Progenitor cell of endocrine pancreas (in vitro differentiated cells): ENCODE measurements around the gene FRMD4A. TPM values are rescaled to one million over a fixed set of nuclear protein-coding genes. Genes with fewer than 3 reads are reported as not detected.

Source experiments
- DNase-seq: peaks from one replicate; pipeline ENCODE4 v3.0.0; 2021; ENCODE audit warnings: low spot score; ENCODE audit not compliant: unreplicated experiment
- H3K27ac Mint-ChIP-seq: 2 replicates; pipeline ENCODE4 v1.8.0; 2021; ENCODE audit warnings: mild to moderate bottlenecking, moderate library complexity, mixed read lengths
- H3K27me3 Mint-ChIP-seq: 2 replicates; pipeline ENCODE4 v1.8.0; 2021; ENCODE audit warnings: mixed read lengths
- H3K36me3 Mint-ChIP-seq: 2 replicates; pipeline ENCODE4 v1.8.0; 2022; ENCODE audit warnings: mixed read lengths; ENCODE audit not compliant: insufficient read depth
- H3K4me1 Mint-ChIP-seq: 2 replicates; pipeline ENCODE4 v1.8.0; 2021; ENCODE audit warnings: low read depth, mixed read lengths
- H3K4me3 Mint-ChIP-seq: 2 replicates; pipeline ENCODE4 v1.8.0; 2021; ENCODE audit warnings: low read depth, mild to moderate bottlenecking, moderate library complexity, mixed read lengths
- H3K9me3 Mint-ChIP-seq: 2 replicates; pipeline ENCODE4 v1.8.0; 2021; ENCODE audit warnings: low read depth, mixed read lengths
- total RNA-seq: library from RNA; stranded (reverse); gene quantifications from 2 replicates; pipeline ENCODE4 v1.2.1, GENCODE V29; 2021
- TF ChIP-seq, protein P1 (sequence below): fragments of 200-600 bp; sonication (generic); IDR thresholded peaks from one replicate; pipeline ENCODE4 v1.5.0; 2021; ENCODE audit warnings: antibody characterized with exemption, mild to moderate bottlenecking; ENCODE audit not compliant: unreplicated experiment

Gene FRMD4A
- total RNA-seq, 1 donor from 2014 or later: 42.2 TPM

DNA sequence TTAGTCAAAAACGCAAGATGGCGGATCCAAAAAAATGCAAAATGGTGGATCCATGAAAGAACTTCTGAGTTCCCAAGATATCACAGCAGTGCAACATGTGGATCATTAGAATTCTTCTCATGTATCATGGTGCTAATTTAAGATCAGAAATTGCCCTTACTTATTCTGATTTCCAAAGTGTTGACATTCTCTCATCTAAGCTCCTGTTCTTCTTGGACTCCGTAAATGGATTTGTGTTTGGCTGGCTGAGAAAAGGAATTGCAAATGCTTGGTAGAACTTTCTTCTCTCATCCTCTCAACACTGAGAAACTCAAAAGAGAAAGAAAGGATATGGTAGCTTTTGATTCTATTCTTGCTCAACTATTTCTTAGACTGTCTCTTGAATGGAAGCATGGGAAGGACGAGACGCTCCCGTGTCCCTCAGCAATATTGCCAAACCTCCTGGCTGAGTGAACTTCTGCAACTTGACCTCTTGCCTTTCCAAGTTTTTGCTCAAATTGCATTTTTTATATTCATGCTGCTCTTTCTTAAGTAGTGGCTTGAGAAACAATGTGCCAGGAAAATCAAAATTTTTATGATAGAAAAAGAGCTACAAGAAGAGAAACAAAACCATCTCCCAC, 44.7 kb downstream of the FRMD4A start:
- no peak overlapping the region for H3K4me3 Mint-ChIP-seq
- H3K27me3 Mint-ChIP-seq: no peaks in the 10 kb centered on the region
- TF ChIP-seq, protein P1, sequence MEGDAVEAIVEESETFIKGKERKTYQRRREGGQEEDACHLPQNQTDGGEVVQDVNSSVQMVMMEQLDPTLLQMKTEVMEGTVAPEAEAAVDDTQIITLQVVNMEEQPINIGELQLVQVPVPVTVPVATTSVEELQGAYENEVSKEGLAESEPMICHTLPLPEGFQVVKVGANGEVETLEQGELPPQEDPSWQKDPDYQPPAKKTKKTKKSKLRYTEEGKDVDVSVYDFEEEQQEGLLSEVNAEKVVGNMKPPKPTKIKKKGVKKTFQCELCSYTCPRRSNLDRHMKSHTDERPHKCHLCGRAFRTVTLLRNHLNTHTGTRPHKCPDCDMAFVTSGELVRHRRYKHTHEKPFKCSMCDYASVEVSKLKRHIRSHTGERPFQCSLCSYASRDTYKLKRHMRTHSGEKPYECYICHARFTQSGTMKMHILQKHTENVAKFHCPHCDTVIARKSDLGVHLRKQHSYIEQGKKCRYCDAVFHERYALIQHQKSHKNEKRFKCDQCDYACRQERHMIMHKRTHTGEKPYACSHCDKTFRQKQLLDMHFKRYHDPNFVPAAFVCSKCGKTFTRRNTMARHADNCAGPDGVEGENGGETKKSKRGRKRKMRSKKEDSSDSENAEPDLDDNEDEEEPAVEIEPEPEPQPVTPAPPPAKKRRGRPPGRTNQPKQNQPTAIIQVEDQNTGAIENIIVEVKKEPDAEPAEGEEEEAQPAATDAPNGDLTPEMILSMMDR: no peak
- H3K36me3 Mint-ChIP-seq: no peaks in the 10 kb centered on the region
- no peaks in the 10 kb centered on the region for H3K4me1 Mint-ChIP-seq
- H3K27ac Mint-ChIP-seq: no peak overlapping the region
- H3K9me3 Mint-ChIP-seq: peaks cover 12% of the 10 kb centered on the region
- no peak for DNase-seq

DNA sequence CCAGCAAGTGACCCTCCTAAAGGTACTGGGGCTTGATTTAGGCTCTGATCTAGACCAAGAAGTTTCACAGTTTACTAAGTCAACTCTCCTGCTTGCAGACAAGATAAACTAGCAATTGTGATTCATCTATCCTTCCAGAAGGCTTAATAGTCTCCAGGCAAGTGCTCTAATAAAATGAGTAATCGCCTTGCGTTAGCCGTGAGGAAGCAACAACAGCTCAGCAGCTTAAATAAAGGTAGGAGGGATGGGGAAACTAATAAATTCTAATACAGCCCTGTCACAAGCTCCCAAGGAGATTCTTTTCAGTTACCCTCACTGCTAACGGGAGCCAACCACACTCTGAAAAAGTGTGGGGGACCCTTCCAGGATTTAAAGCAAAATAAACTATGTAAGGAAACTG, 48.4 kb downstream of the FRMD4A start:
- no peaks in the 10 kb centered on the region for H3K36me3 Mint-ChIP-seq
- peaks cover 8% of the 10 kb centered on the region for H3K4me1 Mint-ChIP-seq
- TF ChIP-seq, protein P1: no peak
- H3K27ac Mint-ChIP-seq: no peak overlapping the region
- H3K4me3 Mint-ChIP-seq: no peak overlapping the region
- peaks cover 6% of the 10 kb centered on the region for H3K9me3 Mint-ChIP-seq
- no peak for DNase-seq
- no peaks in the 10 kb centered on the region for H3K27me3 Mint-ChIP-seq

DNA sequence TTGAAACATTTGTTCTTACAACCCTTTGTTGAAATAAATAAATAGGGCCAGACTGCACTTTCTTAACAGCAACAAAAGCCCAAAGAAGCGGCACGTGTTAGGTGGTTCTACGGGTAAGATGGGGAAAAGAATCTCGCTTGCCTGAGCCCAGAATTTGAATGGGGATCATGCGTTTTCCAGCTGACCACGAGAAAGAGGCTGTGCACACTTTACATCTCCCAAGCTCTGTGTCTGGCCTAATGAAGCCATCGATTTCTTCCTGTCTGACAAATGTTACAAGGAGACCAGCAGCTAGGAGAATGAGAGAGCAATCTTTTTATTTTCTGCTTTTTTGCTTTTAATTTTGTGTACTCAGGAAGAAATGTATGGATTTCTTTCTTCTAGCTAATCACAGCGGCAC, 52.2 kb downstream of the FRMD4A start:
- Mint-ChIP-seq H3K9me3 (no peaks in the 10 kb centered on the region), H3K27ac (no peak overlapping the region), H3K4me1 (peaks cover 8% of the 10 kb centered on the region), H3K36me3 (no peaks in the 10 kb centered on the region), H3K27me3 (peaks cover 4% of the 10 kb centered on the region), H3K4me3 (no peak overlapping the region)
- DNase-seq: no peak
- TF ChIP-seq, protein P1: no peak

DNA sequence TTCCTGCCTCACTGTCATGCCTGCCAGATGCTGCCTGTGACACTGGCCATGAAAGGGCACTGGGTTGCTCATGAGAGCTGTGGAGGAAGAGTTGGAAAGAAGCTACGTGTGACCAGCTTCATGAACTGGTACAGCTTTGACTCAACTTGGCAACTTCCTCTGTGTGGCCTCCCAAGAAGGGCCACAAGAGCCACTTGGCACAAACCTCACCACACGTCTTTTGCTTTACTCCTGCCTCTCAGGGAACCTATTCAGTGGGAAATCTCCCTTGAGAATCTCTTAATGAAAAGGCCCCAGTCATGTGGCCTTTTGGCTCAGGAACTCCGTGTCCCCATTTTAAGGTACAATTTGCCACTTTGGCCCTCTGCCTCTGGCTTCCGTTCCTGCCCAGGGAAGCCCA, 54.5 kb downstream of the FRMD4A start:
- Mint-ChIP-seq H3K36me3 (no peaks in the 10 kb centered on the region), H3K4me1 (peaks cover 9% of the 10 kb centered on the region), H3K9me3 (no peaks in the 10 kb centered on the region), H3K27me3 (peaks cover 4% of the 10 kb centered on the region), H3K4me3 (no peak overlapping the region), H3K27ac (no peak overlapping the region)
- no peak for DNase-seq
- TF ChIP-seq, protein P1: no peak

DNA sequence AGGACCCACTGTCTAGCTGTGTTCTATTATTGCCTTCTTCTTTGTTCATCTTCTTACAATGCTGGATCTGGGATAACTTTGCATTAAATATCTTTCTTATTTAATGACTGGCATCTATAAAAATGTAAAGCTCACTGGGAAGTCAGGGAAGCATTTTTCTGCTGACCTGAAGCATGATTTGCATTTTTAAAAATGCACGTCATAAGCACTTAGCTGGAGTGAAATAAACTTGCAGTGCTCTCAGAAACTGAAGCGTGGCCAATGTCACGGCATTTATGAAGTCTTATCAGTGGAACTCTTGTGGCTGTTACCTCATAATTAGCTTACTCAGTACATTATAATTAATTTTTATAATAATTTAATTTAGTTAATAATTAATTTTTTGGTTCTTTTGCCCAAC, 59.1 kb downstream of the FRMD4A start:
- Mint-ChIP-seq H3K36me3 (no peaks in the 10 kb centered on the region), H3K27me3 (peaks cover 4% of the 10 kb centered on the region), H3K4me3 (no peak overlapping the region), H3K9me3 (no peaks in the 10 kb centered on the region), H3K27ac (no peak overlapping the region), H3K4me1 (peaks cover 2% of the 10 kb centered on the region)
- TF ChIP-seq, protein P1: no peak
- no peak for DNase-seq
